NCI-H1436 (cell line): ENCODE measurements around the gene OPN3.
A peak's percentile ranks its signal among the peaks of the same experiment; 100 is the strongest.

ENCODE experiments used
- DNase-seq: peaks from one replicate; lab custom pipeline; 2025; lab: John Stamatoyannopoulos, UW

Gene OPN3

GRCh38 chr1:241589521-241589920 lies 50.6 kb downstream of the OPN3 start:
- no peak for DNase-seq

- no peak for DNase-seq
Observed at GRCh38 chr1:241586905-241587512, 53.2 kb downstream of the OPN3 start.

- DNase-seq: no peak
Observed at GRCh38 chr1:241582921-241583321, 57.2 kb downstream of the OPN3 start.

- peak; percentile 3 for DNase-seq
Observed at GRCh38 chr1:241579434-241579833, 60.7 kb downstream of the OPN3 start.

- DNase-seq: no peak
Observed at GRCh38 chr1:241574154-241574553, 66.0 kb downstream of the OPN3 start.

GRCh38 chr1:241569848-241570247 lies 70.3 kb downstream of the OPN3 start:
- no peak for DNase-seq

- DNase-seq: no peak
Observed at GRCh38 chr1:241560849-241561187, 79.4 kb downstream of the OPN3 start.

- DNase-seq: no peak
Observed at GRCh38 chr1:241560146-241560848, 79.9 kb downstream of the OPN3 start.

- DNase-seq: no peak
Observed at GRCh38 chr1:241557551-241558193, 82.5 kb downstream of the OPN3 start.

GRCh38 chr1:241557031-241557430 lies 83.1 kb downstream of the OPN3 start:
- DNase-seq: no peak

- DNase-seq: no peak
Observed at GRCh38 chr1:241555526-241555925, 84.6 kb downstream of the OPN3 start.

- DNase-seq: no peak
Observed at GRCh38 chr1:241553886-241554592, 86.1 kb downstream of the OPN3 start.

GRCh38 chr1:241551759-241552638 lies 88.2 kb downstream of the OPN3 start:
- DNase-seq: no peak

GRCh38 chr1:241550318-241550717 lies 89.9 kb downstream of the OPN3 start:
- no peak for DNase-seq

- DNase-seq: no peak
Observed at GRCh38 chr1:241548008-241548407, 92.2 kb downstream of the OPN3 start.
